H1 (cell line): ENCODE measurements around the gene SPTSSA. TPM values are rescaled to one million over a fixed set of nuclear protein-coding genes. Genes with fewer than 3 reads are reported as not detected.
A peak's percentile ranks its signal among the peaks of the same experiment; 100 is the strongest.

ENCODE experiments used
- CTCF ChIA-PET: fragments of 300-600 bp; sonication (Branson Sonifier 250); formaldehyde crosslinking; loops from one replicate; lab custom pipeline; 2021; ENCODE audit not compliant: partially characterized antibody; lab: Charles Lee
- POLR2A ChIA-PET: fragments of 300-600 bp; sonication (Branson Sonifier 250); formaldehyde crosslinking; loops from one replicate; lab custom pipeline; 2021; ENCODE audit warnings: inconsistent platforms; ENCODE audit not compliant: partially characterized antibody; lab: Charles Lee
- DNase-seq, 2 experiments: peaks; one replicate each; pipeline versions ENCODE4 v3.0.0 to v3.0.0-alpha.2; 2010 to 2022; ENCODE audit warnings: low spot score in 2 of 2, low read depth in 1 of 2, mixed read lengths in 1 of 2
- FAIRE-seq: peaks from 2 replicates; lab custom pipeline; 2011; peaks lifted over from hg19 to GRCh38; lab: Jason Lieb, UNC
- H2AFZ ChIP-seq: 2 replicates; pipeline ENCODE4 v1.8.1; 2012; ENCODE audit warnings: low read length, inconsistent platforms
- H2AK5ac ChIP-seq: 2 replicates; pipeline ENCODE4 v1.6.1; 2013; ENCODE audit warnings: low read depth, low read length
- H2BK120ac ChIP-seq: replicated peaks from 2 replicates; pipeline ENCODE3; 2013; ENCODE audit warnings: low read depth, low read length, inconsistent platforms
- H2BK12ac ChIP-seq: 2 replicates; pipeline ENCODE4 v1.6.1; 2013; ENCODE audit warnings: low read depth, low read length
- H2BK15ac ChIP-seq: 2 replicates; pipeline ENCODE4 v1.6.1; 2013; ENCODE audit warnings: low read length
- H2BK20ac ChIP-seq: 2 replicates; pipeline ENCODE4 v1.6.1; 2013; ENCODE audit warnings: low read length
- H2BK5ac ChIP-seq: 2 replicates; pipeline ENCODE4 v1.6.1; 2013; ENCODE audit warnings: low read depth, low read length
- H3K14ac ChIP-seq: 2 replicates; pipeline ENCODE4 v1.6.1; 2013; ENCODE audit warnings: inconsistent platforms; ENCODE audit not compliant: insufficient read length
- H3K18ac ChIP-seq: 2 replicates; pipeline ENCODE4 v1.6.1; 2013; ENCODE audit warnings: low read length; ENCODE audit errors: extremely low read depth
- H3K23ac ChIP-seq: 2 replicates; pipeline ENCODE4 v1.6.1; 2013; ENCODE audit warnings: inconsistent platforms; ENCODE audit not compliant: insufficient read length
- H3K23me2 ChIP-seq: 2 replicates; pipeline ENCODE4 v1.6.1; 2013; ENCODE audit warnings: low read depth, low read length
- H3K27ac ChIP-seq: 2 replicates; pipeline ENCODE4 v1.6.1; 2011; ENCODE audit warnings: low read depth, low read length, inconsistent platforms
- H3K27me3 ChIP-seq, 4 experiments: replicated peaks in 1 of 4; 1 replicate in 1 of 4; 2 replicates in 3 of 4; pipeline versions ENCODE4 v1.6.1 to v1.8.1; 2011 to 2013; ENCODE audit warnings: low read length in 3 of 4, mild to moderate bottlenecking in 3 of 4, inconsistent platforms in 2 of 4, mixed read lengths in 2 of 4, moderate library complexity in 1 of 4; ENCODE audit not compliant: control insufficient read depth in 3 of 4, insufficient read depth in 3 of 4; ENCODE audit errors: extremely low read depth in 1 of 4
- H3K36me3 ChIP-seq, 4 experiments: 2 replicates each; pipeline versions ENCODE4 v1.6.1 to v1.8.1; 2011 to 2013; ENCODE audit warnings: mild to moderate bottlenecking in 4 of 4, low read length in 3 of 4, moderate library complexity in 2 of 4, control low read depth in 1 of 4, inconsistent platforms in 1 of 4; ENCODE audit not compliant: insufficient read depth in 4 of 4, control insufficient read depth in 2 of 4
- H3K4ac ChIP-seq: replicated peaks from 2 replicates; pipeline ENCODE3; 2013; ENCODE audit warnings: low read length, low read depth, mixed read lengths, inconsistent platforms; ENCODE audit not compliant: insufficient read length
- H3K4me1 ChIP-seq, 4 experiments: replicated peaks in 1 of 4; 1 replicate in 1 of 4; 2 replicates in 3 of 4; pipeline versions ENCODE4 v1.6.1 to v1.8.1; 2011 to 2013; ENCODE audit warnings: low read length in 3 of 4, inconsistent platforms in 2 of 4, mixed read lengths in 1 of 4; ENCODE audit not compliant: insufficient read depth in 4 of 4, control insufficient read depth in 3 of 4
- H3K4me2 ChIP-seq, 2 experiments: 2 replicates each; pipeline versions ENCODE4 v1.6.1 to v1.8.1; 2011 to 2013; ENCODE audit warnings: low read depth in 2 of 2, low read length in 2 of 2, control low read depth in 1 of 2, inconsistent platforms in 1 of 2, mild to moderate bottlenecking in 1 of 2; ENCODE audit not compliant: insufficient read depth in 1 of 2
- H3K4me3 ChIP-seq, 4 experiments: fragments of 200-600, 300-600 bp in 1 of 4; sonication (generic), shearing (Covaris generic), sonication (Bioruptor Twin) in 1 of 4; 2 replicates each; pipeline versions ENCODE4 v1.5.1 to v1.8.1; 2011 to 2016; ENCODE audit warnings: low read length in 4 of 4, low read depth in 3 of 4, control low read depth in 2 of 4, inconsistent platforms in 2 of 4, mild to moderate bottlenecking in 2 of 4, mixed read lengths in 1 of 4, moderate library complexity in 1 of 4; ENCODE audit not compliant: insufficient read depth in 2 of 4; ENCODE audit errors: extremely low read depth in 1 of 4
- H3K56ac ChIP-seq: replicated peaks from 2 replicates; pipeline ENCODE3; 2013; ENCODE audit warnings: low read depth, mild to moderate bottlenecking, mixed read lengths, low read length, inconsistent platforms; ENCODE audit not compliant: insufficient read length
- H3K79me1 ChIP-seq: 2 replicates; pipeline ENCODE4 v1.6.1; 2013; ENCODE audit warnings: low read depth, low read length, control low read depth
- H3K79me2 ChIP-seq, 2 experiments: 2 replicates each; pipeline versions ENCODE4 v1.6.1 to v1.8.1; 2012 to 2013; ENCODE audit warnings: low read length in 2 of 2, mild to moderate bottlenecking in 2 of 2, inconsistent platforms in 1 of 2; ENCODE audit not compliant: insufficient read depth in 2 of 2, control insufficient read depth in 1 of 2
- H3K9ac ChIP-seq, 4 experiments: replicated peaks in 1 of 4; 1 replicate in 1 of 4; 2 replicates in 3 of 4; pipeline versions ENCODE4 v1.6.1 to v1.8.1; 2011 to 2013; ENCODE audit warnings: low read depth in 3 of 4, low read length in 3 of 4, control low read depth in 2 of 4, mild to moderate bottlenecking in 2 of 4, moderate library complexity in 2 of 4, inconsistent platforms in 1 of 4; ENCODE audit errors: extremely low read depth in 1 of 4
- H3K9me3 ChIP-seq, 2 experiments: 2 replicates each; pipeline versions ENCODE4 v1.6.1 to v1.8.1; 2012 to 2013; ENCODE audit warnings: mild to moderate bottlenecking in 2 of 2, moderate library complexity in 2 of 2, control low read depth in 1 of 2, inconsistent platforms in 1 of 2, low read depth in 1 of 2, low read length in 1 of 2, mixed read lengths in 1 of 2; ENCODE audit not compliant: insufficient read depth in 2 of 2
- H4K20me1 ChIP-seq, 2 experiments: replicated peaks in 1 of 2; 2 replicates each; pipeline versions ENCODE3 to v1.8.1; 2011 to 2013; ENCODE audit warnings: inconsistent platforms in 2 of 2, low read length in 2 of 2, mild to moderate bottlenecking in 1 of 2; ENCODE audit not compliant: insufficient read depth in 2 of 2, control insufficient read depth in 1 of 2
- H4K5ac ChIP-seq: 2 replicates; pipeline ENCODE4 v1.6.1; 2013; ENCODE audit warnings: low read length, low read depth, mixed read lengths, inconsistent platforms; ENCODE audit not compliant: insufficient read length
- H4K8ac ChIP-seq: 2 replicates; pipeline ENCODE4 v1.8.0; 2013; ENCODE audit warnings: mild to moderate bottlenecking, moderate library complexity, low read length, inconsistent platforms; ENCODE audit not compliant: insufficient read depth; ENCODE audit errors: extremely low read depth
- H4K91ac ChIP-seq: replicated peaks from 2 replicates; pipeline ENCODE3; 2013; ENCODE audit warnings: low read length, mixed read lengths, inconsistent platforms; ENCODE audit not compliant: insufficient read length
- CHD1 ChIP-seq: IDR thresholded peaks from 2 replicates; pipeline ENCODE4 v1.6.1; 2012; ENCODE audit warnings: low read depth, low read length, improper control_type of control experiment
- GTF2F1 ChIP-seq: IDR thresholded peaks from 2 replicates; pipeline ENCODE4 v1.6.1; 2012; ENCODE audit warnings: low read depth, low read length, improper control_type of control experiment, borderline replicate concordance
- HDAC2 ChIP-seq, 2 experiments: fragments of 300-600 bp in 1 of 2; sonication (generic) in 1 of 2; IDR thresholded peaks; 2 replicates each; pipeline ENCODE4 v1.6.1; 2011 to 2012; ENCODE audit warnings: low read depth in 2 of 2, low read length in 2 of 2, mild to moderate bottlenecking in 2 of 2, moderate library complexity in 2 of 2, borderline replicate concordance in 1 of 2, inconsistent platforms in 1 of 2
- RAD21 ChIP-seq, 2 experiments: IDR thresholded peaks in 1 of 2; conservative IDR thresholded peaks in 1 of 2; 2 replicates each; pipeline ENCODE4 v1.6.1; 2011; ENCODE audit warnings: low read depth in 2 of 2, low read length in 2 of 2, improper control_type of control experiment in 1 of 2, inconsistent platforms in 1 of 2, mild to moderate bottlenecking in 1 of 2, moderate library complexity in 1 of 2
- ZNF274 ChIP-seq: IDR thresholded peaks from 2 replicates; pipeline ENCODE4 v1.7.0; 2012; ENCODE audit warnings: low read length, borderline replicate concordance; ENCODE audit errors: extremely low read depth
- WGBS, 2 experiments: shearing (Covaris generic) in 1 of 2; methylation state at CpG; one replicate each; pipeline versions ENCODE4 v1.1.6 to v1.1.7; 2013 to 2015; ENCODE audit warnings: low lambda C conversion rate in 2 of 2, mixed read lengths in 2 of 2, inconsistent platforms in 1 of 2, low coverage in 1 of 2, missing lambda C conversion rate in 1 of 2; ENCODE audit not compliant: insufficient replicate concordance in 2 of 2, insufficient coverage in 1 of 2, insufficient read length in 1 of 2; ENCODE audit errors: extremely low coverage in 1 of 2, missing lambda C conversion rate in 1 of 2; 5-methylcytosine and 5-hydroxymethylcytosine counted together
- polyA plus RNA-seq, 7 experiments: library from polyadenylated mRNA; depleted of rRNA in 3 of 7; stranded (reverse) in 5 of 7; unstranded in 2 of 7; fragments of >200 nt in 5 of 7; fragments of 200-250 nt in 2 of 7; gene quantifications; 1 replicate in 5 of 7; 2 replicates in 1 of 7; 4 replicates in 1 of 7; pipeline versions ENCODE4 v1.2.1 to v1.2.3, GENCODE V29; 2011 to 2013; ENCODE audit warnings: missing spikeins in 2 of 7, mixed read lengths in 2 of 7
- total RNA-seq: library from RNA; stranded (reverse); fragmentation: NEBNext Ultra II Directional; extraction: Animal tissue kit (Norgen Biotek cat#: 25700); gene quantifications from 2 replicates; pipeline ENCODE4 v1.2.1, GENCODE V29; 2021

The SPTSSA gene
- total and polyA plus RNA-seq, 2 of the 8 experiments (the other 6 are each of a cell fraction or from before 2014, with no cell fraction given): 24.9 to 28.5 TPM

- no peak overlapping the region for H3K23ac ChIP-seq
- H3K18ac ChIP-seq: no peak overlapping the region
- peaks cover 0 to 9% (median 4%) of the 10 kb centered on the region in 4 experiments; a peak in 4 of 7 replicates for H3K4me1 ChIP-seq
- no peak overlapping the region for H2BK120ac ChIP-seq
- H2AFZ ChIP-seq: no peak overlapping the region
- TF ChIP-seq GTF2F1 (no peak), RAD21 (IDR thresholded peaks at IDR 0.05 in 1 of 2, conservative IDR thresholded peaks at IDR 0.05 in 1 of 2; ENCODE audit: low read depth in 2 of 2, low read length in 2 of 2) (no peak), ZNF274 (no peak), HDAC2 (IDR thresholded peaks at IDR 0.05; ENCODE audit: borderline replicate concordance in 1 of 2, low read depth in 2 of 2, low read length in 2 of 2) (no peak), CHD1 (no peak)
- TF ChIP-seq, all 59 proteins: peak for 0
- Histone ChIP-seq H3K27ac (no peak overlapping the region), H4K5ac (no peak overlapping the region), H3K14ac (no peak overlapping the region), H2AK5ac (peak overlapping the region; percentile 13; the same call in 1 of the 2 replicates), H4K20me1 (no peaks in the 10 kb centered on the region), H4K91ac (no peak overlapping the region), H3K56ac (no peak overlapping the region), H2BK5ac (no peak overlapping the region), H3K4ac (no peak overlapping the region), H4K8ac (no peak overlapping the region), H3K79me2 (no peaks in the 10 kb centered on the region), H2BK12ac (no peak overlapping the region), H2BK15ac (no peak overlapping the region), H3K27me3 (no peaks in the 10 kb centered on the region), H3K79me1 (no peaks in the 10 kb centered on the region), H2BK20ac (no peak overlapping the region), H3K4me2 (no peak overlapping the region), H3K36me3 (no peaks in the 10 kb centered on the region), H3K4me3 (no peak overlapping the region), H3K9me3 (no peaks in the 10 kb centered on the region), H3K23me2 (peaks cover 5% of the 10 kb centered on the region; the same call in 1 of the 2 replicates), H3K9ac (no peak overlapping the region)
- CTCF ChIA-PET: interaction anchor here (0.9 kb wide), 1 partner anchor 101 kb away, joined by 3 read pairs; no protein-coding TSS in a partner anchor
- POLR2A ChIA-PET: no interaction called here
- DNase-seq (no peak), FAIRE-seq (no peak)
- WGBS, 2 experiments: 92% methylated on average over 2 of the region's 2 CpGs; no CpG with 5 or more reads in 1 of the 2 experiments
Measured at GRCh38 chr14:34466691-34467090, 4.7 kb upstream of the SPTSSA start.
